HG03460 (cell line): Measurements from ENCODE around the gene CELSR1.

ENCODE experiments used
- ATAC-seq: cut with Tn5 transposase; IDR thresholded peaks from one replicate; pipeline ENCODE4 v1.9.1; 2021; ENCODE audit not compliant: unreplicated experiment

The CELSR1 gene

DNA sequence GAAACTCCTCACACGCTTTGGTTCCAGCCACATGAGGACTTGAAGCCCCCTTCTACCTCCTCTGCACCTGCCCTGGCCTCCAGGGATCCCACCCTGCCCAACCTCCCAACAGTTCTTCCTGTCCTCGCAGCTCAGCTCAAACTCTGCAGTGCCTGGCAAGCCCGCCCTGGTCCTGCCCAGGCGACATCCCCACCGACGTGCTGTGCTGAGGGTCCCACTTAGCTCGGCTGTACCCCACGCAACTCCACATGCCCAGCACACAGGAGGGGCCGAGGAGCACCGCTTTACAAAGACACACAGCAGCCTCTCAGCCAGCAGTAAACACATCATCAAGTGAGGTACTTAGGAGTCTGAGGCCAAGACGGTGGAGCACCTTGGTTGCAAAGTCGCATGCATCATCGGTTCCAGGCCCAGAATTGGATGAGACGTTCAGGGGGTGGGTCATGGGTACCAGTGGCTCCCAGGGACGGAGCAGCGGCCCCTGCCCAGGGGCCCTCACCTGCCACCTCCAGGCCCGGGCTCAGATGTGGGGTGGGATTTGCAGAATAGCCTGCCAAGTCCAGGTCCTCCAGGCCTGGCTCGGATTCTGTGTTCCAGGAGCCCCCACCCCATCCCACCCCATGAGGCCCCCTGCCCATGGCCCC is 72.6 kb downstream of the CELSR1 start:
- ATAC-seq = no peak

DNA sequence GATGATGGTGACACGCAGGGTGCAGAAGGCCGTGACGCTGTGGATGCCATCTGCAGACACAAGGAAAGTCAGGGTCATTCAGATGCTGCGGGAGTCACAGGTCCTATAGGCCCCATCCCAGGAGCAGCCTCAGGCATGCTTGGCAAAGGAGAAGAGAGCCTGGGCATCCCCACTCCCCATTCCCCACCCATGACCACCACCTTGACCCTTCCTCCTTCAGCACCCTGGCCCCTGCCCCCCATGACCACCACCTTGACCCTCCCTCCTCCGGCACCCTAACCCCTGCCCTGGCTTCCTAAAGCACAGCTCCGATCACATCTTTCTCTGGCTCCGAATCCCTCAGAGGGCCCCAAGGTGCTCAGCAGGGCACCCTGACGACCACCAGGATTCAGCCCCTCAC is 73.1 kb downstream of the CELSR1 start:
- no peak for ATAC-seq

DNA sequence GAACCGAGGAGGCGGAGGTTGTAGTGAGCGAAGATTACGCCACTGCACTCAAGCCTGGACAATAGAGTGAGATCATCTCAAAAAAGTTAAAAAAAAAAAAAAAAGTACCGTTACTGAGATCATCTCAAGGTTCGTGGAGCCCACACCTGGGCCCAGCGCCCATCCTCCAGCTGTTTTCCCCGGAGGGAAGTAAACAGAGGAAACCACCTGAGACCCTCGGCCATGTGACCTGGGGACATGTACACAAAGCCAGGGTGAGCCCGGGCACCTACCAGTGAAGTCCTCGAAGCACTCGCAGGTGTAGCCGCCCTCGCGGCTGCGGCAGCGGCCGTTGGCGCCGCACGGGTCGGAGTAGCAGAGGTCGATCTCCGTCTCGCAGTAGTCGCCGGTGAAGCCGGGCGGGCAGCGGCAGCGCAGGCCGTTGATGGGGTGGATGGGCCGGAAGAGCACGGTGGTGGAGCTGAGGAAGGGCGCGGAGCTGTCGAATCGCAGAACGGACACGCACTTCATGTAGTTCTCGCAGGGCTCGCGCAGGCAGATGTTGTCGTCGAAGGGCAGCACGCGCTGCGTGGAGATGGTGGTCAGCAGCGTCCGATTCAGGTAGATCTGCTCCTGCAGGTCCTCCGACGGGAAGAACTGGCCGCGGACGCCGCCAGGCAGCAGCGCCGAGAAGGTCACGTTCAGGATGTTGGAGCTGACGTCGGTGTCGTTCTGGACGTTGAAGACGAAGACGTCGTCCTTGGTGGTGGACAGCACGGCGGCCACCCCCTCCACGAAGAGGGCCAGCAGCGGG is 73.8 kb downstream of the CELSR1 start:
- ATAC-seq = no peak

DNA sequence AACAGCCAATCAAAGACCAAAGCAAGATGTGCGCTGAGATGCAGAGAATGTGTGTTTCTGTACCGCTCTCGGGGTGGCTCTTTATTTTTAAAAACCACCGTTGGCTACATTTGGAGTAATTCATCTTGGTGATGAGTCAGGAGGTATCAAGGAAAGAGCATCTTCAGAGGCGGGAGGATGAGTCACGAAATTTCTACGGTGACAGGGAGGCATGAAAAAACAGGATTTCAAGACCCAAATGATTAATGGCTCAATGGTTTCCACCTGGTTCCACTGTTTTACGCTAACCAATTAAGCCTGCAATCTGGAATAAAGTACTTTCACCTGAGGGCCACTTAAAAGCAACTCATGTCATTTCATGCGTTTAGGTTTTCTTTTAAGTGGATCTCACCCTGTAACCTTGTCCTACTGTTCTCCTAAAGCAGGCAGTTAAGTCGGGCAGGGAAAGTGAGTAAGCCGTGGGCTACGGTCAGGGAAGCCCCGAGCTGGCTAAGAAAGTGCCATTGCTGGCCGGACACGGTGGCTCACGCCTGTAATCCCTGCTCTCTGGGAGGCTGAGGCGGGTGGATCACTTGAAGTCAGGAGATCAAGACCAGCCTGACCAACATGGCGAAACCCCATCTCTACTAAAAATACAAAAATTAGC is 74.6 kb downstream of the CELSR1 start:
- ATAC-seq = no peak

DNA sequence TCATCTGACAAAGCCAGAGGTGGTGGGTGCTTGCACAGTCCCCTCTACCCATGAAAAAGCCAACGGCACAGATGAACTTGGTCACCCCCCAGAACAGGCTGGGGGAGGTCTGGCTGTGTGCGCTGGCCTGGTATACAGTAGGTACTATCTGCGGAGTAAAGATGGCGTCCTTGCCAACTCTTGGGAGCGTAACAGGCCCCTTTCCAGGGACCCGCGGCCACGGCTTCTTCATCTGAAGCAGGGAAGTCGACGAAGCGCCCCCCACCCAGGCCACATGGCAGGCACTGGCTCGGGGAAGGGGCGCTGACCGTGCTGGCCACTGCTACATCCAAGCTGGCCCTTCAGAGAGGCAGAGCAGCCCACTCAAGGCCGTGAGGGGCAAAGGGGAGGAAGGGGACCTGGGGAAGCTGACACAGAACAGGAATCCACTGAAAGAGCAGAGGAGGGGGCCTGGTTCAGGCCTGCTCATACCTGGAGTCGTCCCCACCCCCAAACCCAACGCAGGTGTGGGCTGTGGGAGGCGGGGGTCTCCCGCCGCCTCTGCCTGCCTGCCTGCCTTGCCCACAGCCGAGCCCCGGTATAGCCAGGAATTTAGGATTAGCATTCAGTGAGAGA is 75.7 kb downstream of the CELSR1 start:
- ATAC-seq = no peak

DNA sequence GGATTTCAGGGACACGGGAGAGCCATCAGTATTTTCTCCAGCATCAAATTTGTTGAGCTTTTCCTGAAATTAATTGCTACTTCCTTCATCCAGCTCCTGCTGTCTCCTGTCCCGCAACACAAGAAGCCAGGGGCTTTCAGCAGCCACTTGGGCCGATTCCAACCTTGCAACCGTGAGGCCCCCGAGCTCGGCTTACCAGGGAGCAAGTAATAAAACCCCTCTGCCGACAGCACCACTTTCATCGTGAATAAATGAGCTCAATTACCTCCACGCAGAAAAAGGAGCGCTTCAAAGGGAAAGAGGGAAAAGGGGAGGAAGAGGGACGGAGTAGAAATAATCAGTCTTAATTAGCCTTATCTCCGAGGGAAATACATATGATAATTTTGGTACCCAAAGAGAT is 76.6 kb downstream of the CELSR1 start:
- ATAC-seq = no peak

DNA sequence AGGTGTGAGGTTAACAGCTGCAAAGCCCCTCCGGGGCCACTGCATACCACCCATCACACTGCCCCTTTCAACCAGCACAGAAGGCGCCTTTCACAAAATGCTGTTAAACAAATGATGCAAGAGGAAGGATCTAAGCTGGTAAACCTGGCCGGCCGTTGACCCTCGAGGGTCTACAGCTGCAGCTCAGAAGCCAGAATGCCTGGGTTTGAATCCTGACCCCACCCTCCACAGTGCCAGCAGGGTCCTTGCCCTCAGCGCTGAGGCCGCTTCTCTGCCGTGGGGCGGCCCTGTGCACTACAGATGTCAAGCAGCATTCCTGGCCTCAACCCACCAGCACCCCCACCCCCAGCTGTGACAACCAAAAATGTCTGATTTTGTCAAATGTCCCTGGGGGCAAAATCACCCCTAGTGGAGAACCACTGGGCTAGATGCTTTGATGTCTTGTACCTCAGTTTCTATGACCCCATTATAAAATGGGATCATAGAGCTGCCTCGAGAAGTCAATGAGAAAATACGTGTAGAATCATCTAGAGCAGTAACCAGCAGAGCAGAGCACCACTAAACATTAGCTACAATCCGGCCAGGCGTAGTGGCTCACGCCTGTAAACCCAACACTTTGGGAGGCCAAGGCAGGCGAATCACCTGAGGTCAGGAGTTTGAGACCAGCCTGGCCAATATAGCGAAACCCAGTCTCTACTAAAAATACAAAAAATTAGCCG is 77.9 kb downstream of the CELSR1 start:
- no peak for ATAC-seq

DNA sequence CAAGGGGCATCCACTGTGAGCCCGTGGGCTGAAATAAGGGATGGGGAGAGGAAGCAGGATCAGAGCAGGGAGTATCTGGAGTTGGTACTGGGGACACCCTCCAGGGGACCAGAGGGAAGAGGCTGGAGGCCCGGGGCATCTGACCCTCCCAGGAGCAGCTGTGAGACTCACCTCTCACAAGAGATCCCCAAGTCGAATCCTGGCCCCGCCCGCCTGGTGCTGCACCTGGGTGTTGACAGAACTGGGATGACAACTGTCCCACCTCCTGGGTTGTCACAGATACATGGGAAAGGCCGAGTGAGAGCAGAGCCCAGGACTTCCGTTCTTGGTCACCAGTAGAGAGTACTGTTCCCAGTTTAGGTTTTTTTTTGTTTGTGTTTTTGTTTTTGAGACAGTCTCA is 78.9 kb downstream of the CELSR1 start:
- no peak for ATAC-seq

DNA sequence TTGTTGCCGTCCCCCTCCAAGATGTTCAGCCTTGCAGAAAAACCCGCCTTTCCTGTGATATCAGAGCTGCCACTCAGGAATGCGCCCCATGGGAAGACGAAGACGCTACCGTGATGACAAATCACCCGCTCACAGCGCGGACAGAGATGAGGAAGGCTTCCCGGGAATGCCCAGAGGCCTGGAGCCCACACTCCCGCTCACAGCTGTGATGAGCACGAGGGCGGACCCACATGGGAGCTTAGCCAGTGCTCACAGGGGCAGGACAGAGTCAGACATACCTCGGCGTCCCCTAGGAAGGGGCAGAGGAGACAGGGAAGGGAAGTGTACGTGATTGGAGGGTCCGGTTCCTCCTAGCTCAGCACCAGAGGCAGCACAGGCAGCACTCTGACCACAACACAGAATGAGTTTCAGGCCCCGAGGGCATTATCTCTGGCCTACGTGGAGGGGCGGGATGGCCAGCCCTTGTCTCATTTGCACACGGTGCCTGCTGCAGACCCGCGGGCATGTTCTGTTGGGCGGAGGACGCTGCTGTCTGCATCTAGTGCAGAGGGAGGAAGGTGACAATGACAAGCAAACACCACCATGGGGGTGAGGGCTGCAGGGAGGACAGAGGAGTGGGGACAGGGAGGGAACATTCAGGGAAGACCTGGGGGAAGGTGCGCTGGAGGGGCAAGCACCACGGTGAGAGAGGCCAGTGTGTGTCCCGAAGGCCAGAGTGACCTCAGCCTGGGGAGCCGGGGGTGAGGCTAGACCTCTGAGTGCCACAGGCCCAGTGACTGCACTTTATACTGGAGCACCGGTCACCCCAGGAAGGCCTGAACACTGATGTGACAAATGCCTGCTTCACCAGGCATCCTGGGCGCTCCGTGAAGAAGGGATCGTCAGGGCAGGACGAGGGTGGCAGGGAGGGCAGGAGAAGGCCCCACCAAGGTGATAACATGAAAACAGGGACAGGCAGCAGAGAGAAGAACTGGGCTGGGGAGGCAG is 79.6 kb downstream of the CELSR1 start:
- no peak for ATAC-seq

DNA sequence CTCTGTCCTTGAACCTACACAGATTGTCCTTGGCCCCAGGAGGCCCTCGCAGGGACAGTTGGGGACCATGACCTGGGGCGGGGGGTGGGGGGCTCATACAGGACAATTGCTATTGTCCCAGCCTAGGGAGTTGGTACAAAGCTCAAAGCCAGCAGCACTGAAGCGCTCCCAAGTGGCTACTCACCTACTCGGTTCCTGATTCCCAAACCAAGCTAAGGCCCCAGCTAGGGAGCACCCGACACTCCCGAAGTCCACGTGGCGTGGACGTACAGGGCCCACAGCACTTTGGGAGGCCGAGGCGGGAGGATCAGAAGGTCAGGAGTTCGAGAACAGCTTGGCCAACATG is 80.6 kb downstream of the CELSR1 start:
- ATAC-seq = no peak

DNA sequence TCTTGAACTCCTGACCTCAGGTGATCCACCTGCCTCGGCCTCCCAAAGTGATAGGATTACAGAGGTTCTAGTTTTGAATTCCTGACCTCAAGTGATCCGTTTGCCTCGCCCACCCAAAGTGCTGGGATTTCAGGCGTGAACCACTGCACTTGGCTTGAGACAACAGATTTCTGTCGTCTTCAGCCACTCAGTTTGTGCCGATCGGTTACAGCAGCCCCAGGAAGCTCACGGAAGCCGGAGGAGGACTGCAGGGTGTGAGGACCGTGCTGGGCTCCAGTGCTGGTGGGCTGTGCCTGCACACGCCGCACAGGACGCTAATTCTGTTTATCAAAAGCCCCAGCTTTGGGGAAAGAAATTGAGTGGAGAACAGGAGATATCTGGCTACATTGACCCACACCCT is 82.0 kb downstream of the CELSR1 start:
- no peak for ATAC-seq

DNA sequence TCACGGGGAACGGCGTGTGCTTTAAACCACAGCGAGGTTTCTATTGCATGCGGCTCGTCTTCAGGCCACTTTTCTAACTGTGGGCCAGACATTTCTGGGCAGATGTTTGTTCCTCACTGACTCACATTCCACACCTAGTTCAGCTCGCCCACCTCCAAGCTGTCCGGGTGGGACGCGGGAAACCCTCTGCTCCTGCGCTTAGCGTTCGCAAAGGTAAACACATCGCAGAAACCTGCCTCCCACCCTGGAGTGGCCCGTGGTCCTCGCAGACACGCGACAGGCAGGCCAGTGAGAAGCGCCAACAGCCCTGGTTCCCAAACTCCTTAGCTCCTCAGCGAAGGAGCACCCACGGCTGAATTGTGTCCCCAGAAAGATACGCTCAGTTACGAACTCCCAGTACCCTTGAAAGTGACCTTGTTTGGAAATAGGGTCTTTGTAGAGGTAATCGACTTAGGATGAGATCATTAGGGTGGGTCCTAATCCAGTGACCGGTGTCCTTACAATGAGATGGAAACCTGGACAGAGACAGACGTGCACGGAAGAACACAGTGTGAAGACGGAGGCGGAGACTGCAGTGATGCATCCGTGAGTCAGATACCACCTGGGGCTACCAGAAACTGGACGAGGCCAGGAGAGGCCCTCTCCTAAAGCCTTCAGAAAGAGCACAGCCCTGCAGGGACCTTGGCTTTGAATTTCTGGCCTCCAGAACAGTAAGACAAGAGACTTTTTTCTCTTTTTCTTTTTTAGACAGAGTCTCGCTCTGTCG is 82.7 kb downstream of the CELSR1 start:
- ATAC-seq = no peak

DNA sequence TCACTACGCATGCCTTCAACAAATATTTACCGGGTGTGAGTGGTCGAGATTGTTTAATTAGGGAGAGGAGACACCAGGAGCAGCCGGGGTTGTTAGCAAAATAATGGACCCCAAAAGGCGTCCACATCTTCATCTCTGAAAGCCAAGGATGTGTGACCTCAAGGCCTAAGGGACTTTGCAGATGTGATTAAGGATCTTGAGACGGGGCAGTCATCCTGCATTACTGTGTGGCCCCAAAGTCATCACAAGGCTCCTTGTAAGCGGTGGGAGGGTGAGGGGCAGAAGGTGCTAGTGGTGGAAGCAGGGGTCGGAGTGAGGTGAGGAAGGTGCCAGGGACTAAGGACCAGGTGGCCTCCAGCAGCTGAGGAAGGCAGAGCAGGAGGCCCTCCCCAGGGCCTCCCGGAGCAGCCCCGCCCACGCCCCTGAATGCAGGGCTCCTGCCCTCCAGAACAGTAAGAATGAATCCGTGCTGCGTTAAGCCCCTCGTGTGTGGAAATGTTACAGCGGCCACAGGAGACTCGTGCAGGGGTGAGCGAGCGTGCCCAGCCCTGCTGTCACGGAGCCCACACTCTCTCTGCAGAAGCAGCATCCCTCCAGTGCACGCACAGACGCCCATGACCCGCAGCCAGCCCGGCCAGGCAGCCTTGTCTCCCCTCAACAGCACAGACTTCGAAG is 83.5 kb downstream of the CELSR1 start:
- no peak for ATAC-seq

DNA sequence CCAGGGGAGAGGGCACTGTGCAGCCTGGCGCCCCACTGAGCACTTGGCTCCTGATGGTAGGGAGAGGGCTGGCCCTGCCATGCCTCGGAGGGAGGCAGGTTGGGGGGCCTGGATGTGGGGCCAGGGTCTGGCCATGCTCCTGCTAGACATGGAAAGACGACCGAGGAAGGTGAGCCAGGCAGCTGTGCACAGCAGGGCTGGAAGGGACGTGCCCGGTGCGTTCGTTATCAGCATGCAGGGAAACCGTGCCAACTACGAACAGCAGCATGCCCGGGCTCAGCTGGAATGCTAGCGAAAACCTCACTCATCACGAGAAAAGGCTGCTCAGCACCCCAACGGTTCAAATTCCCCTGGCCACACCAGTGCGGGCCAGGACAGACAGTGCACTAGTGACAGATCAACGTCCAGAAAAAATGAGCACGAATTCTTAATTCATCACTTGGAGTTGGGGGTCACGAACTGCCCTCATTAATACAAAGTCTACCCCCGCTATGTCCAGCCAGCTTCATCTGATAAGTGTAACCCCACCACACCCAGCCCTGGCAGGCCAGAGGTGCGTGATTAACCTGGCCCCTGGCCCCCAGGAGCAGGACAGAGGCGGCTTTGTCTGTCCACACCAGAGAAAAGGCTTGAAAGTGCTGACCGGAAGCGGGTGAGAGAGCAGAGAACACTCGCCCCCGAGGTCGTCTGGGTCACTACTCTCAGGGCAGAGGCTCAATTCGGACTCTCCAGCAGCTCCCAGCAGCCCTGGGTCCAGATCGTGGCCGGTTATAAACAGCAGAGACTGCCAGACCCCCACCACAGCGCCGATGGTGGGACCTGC is 84.2 kb downstream of the CELSR1 start:
- ATAC-seq = no peak

DNA sequence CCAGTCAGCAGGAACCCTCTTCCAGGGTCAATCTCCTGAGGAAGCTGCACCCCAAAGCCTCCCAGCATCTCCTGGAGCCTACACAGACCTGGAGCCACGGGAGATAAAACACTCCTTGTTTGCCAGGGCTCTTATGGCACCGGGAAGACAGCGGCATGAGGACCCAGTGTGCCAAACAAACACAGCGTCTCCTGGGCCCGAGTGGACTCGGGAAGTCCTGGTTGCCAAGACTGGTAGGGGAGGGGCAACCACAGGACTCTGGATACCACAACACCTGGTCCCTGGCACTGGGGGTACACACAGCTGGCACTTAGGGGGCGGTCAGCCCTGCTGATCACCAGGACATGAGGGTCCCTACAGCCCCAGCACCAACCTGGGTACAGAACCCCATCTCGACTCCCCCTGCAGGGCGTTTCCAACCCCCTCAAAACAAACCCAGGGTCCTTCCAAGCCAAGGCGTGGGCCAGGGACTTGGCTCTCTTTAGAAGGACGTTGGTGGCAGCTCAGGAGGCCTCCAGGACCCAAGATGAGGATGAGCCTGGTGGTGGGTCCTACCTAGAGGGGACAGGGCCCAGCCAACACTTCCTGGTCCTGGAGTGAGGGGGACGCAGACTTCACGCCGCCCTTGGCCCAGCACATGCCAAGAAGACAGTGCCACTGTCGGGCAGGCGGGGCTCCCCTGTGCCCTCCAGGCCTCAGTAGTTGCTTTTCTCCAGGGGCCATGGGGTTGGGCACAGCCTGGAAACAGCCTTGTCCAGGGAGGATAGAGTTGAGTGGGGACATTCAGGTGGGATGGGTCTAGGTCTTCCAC is 85.0 kb downstream of the CELSR1 start:
- no peak for ATAC-seq

DNA sequence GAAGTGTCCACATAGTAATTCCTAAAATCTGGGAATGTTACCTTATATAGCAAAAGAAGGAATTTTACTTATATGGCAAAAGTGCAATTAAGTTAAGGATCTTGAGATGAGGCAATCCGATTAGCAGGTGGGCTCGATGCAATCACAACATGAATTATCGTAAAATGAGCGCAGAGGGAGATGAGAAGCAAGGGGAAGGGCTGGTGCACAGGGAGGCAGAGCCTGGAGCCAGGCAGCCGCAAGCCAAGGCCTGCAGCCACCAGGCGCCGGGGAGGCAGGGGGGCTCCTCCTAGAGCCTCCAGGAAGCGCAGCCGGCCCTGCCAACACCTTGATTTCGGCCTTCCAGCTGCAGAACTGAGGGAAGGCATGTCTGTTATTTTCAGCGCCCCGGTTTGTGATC is 85.7 kb downstream of the CELSR1 start:
- ATAC-seq = no peak

DNA sequence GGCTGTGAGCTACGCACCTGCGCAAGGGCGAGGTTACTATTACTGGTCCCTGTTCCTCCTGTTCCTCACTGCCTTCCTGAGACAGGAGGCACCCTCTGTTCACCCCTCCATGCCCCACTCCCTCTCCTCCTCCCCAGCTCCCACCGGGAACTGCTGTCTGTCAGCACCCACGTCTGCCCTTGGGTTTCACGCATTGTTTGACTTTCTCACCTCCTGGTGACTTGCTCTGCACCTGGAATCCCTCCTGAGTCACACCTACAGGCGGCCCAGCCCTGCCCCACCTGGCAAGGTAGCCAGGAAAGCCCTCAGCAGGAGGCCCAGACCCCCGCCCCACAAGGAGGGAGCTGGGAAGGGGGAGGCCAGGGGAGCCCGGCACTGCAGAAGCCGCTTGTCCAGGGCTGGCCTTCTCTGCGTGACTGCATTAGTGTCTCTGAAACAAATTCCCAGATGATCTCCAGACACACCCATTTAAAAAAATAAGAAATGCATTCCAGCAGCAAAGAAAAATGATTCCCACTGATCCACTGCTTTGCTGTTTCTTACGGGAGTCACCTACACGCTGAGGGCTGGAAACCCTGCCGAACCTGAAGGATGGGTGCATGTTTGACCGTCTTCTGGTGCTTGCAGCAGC is 86.4 kb downstream of the CELSR1 start:
- no peak for ATAC-seq
